Stimulated activated naive CD8-positive, alpha-beta T cell treated with anti-CD3 and anti-CD28 coated beads, Interleukin-15, amount 100 ng/mL, for 72 hours (primary cell): ENCODE data around the gene ZBTB46.

Experiments
- ATAC-seq: fragments of 150-1000 bp; cut with Tn5 transposase; 2 replicates; pipeline ENCODE4 v1.10.0; 2021; ENCODE audit warnings: mild to moderate bottlenecking, moderate library complexity
- DNase-seq, 2 donors: peaks; one replicate each; pipeline ENCODE4 v3.0.0; 2021 to 2022
- H3K27ac Mint-ChIP-seq, 2 donors: one replicate each; pipeline ENCODE4 v1.8.0; 2022; ENCODE audit warnings: mild to moderate bottlenecking in 2 of 2, mixed read lengths in 2 of 2, moderate library complexity in 2 of 2
- H3K27me3 Mint-ChIP-seq: one replicate; pipeline ENCODE4 v1.8.0; 2022; ENCODE audit warnings: mixed read lengths
- H3K4me1 Mint-ChIP-seq: one replicate; pipeline ENCODE4 v1.8.0; 2022; ENCODE audit warnings: mild to moderate bottlenecking, mixed read lengths
- H3K4me3 Mint-ChIP-seq, 2 donors: one replicate each; pipeline ENCODE4 v1.8.0; 2022; ENCODE audit warnings: mild to moderate bottlenecking in 2 of 2, mixed read lengths in 2 of 2, moderate library complexity in 1 of 2
- H3K9me3 Mint-ChIP-seq, 2 donors: one replicate each; pipeline ENCODE4 v1.8.0; 2022; ENCODE audit warnings: mixed read lengths in 2 of 2

The ZBTB46 gene

GRCh38 chr20:63740070-63740626 is 90.9 kb downstream of the ZBTB46 start:
- H3K9me3 Mint-ChIP-seq = no peaks in the 10 kb centered on the region
- peak overlapping the region; percentile 39 to 59 for H3K4me3 Mint-ChIP-seq
- H3K27ac Mint-ChIP-seq = no peak overlapping the region
- peak; percentile 5 for ATAC-seq
- peak; percentile 27 to 48 for DNase-seq
- H3K27me3 Mint-ChIP-seq = no peaks in the 10 kb centered on the region
- peaks cover 29% of the 10 kb centered on the region for H3K4me1 Mint-ChIP-seq

- H3K9me3 Mint-ChIP-seq = no peaks in the 10 kb centered on the region
These were observed 91.7 kb downstream of the ZBTB46 start, which contains the start of gene SLC2A4RG for GRCh38 chr20:63739130-63740069. SLC2A4RG (plus strand) TSS chr20:63739776; CDS start chr20:63739913, 137 bp downstream.

DNA sequence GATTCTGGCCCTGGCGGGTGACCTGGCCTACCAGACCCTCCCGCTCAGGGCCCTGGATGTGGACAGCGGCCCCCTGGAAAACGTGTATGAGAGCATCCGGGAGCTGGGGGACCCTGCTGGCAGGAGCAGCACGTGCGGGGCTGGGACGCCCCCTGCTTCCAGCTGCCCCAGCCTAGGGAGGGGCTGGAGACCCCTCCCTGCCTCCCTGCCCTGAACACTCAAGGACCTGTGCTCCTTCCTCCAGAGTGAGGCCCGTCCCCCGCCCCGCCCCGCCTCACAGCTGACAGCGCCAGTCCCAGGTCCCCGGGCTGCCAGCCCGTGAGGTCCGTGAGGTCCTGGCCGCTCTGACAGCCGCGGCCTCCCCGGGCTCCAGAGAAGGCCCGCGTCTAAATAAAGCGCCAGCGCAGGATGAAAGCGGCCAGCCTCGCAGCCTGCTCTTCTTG is 92.4 kb downstream of the ZBTB46 start:
- no peak for ATAC-seq
- Mint-ChIP-seq H3K4me3 (peak overlapping the region; percentile 15 to 66), H3K9me3 (no peaks in the 10 kb centered on the region), H3K27ac (peak overlapping the region in 1 of 2 donors; percentile 76), H3K27me3 (no peaks in the 10 kb centered on the region), H3K4me1 (peaks cover 31% of the 10 kb centered on the region)
- no peak for DNase-seq

More at GRCh38 chr20:63739130-63740069, 91.7 kb downstream of the ZBTB46 start, which contains the start of gene SLC2A4RG:
- ATAC-seq (peak; percentile 53), DNase-seq (peak; percentile 51 to 66)
- Mint-ChIP-seq H3K27ac (peak within 1 kb of the TSS in 1 of 2 donors; percentile 76), H3K27me3 (no peaks in the 10 kb centered on the region), H3K4me1 (peaks cover 31% of the 10 kb centered on the region), H3K4me3 (peak within 1 kb of the TSS; percentile 39 to 66)

GRCh38 chr20:63737945-63738686 is 92.9 kb downstream of the ZBTB46 start:
- Mint-ChIP-seq H3K4me3 (peak overlapping the region; percentile 15 to 66), H3K27me3 (no peaks in the 10 kb centered on the region), H3K4me1 (peaks cover 31% of the 10 kb centered on the region), H3K27ac (peak overlapping the region in 1 of 2 donors; percentile 76), H3K9me3 (no peaks in the 10 kb centered on the region)
- ATAC-seq (peak; percentile 23), DNase-seq (peak in 1 of 2 donors; percentile 31)

DNA sequence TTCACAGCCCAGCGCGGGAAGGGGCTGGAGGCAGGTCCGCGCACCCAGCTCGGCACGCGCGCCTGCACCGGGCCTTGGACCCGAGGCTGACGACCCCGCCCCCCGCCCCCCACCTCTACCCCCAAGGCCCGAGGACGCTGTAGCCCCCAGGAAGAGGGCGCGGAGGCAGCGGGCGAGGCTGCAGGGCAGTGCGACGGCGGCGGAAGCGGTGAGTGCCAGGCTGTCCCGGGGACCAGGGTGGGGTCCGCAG is 93.4 kb downstream of the ZBTB46 start:
- Mint-ChIP-seq H3K9me3 (no peaks in the 10 kb centered on the region), H3K27me3 (no peaks in the 10 kb centered on the region), H3K27ac (no peak overlapping the region), H3K4me1 (peaks cover 31% of the 10 kb centered on the region), H3K4me3 (peak overlapping the region in 1 of 2 donors; percentile 90)
- peak in 1 of 2 donors; percentile 39 for DNase-seq
- peak; percentile 1 for ATAC-seq

DNA sequence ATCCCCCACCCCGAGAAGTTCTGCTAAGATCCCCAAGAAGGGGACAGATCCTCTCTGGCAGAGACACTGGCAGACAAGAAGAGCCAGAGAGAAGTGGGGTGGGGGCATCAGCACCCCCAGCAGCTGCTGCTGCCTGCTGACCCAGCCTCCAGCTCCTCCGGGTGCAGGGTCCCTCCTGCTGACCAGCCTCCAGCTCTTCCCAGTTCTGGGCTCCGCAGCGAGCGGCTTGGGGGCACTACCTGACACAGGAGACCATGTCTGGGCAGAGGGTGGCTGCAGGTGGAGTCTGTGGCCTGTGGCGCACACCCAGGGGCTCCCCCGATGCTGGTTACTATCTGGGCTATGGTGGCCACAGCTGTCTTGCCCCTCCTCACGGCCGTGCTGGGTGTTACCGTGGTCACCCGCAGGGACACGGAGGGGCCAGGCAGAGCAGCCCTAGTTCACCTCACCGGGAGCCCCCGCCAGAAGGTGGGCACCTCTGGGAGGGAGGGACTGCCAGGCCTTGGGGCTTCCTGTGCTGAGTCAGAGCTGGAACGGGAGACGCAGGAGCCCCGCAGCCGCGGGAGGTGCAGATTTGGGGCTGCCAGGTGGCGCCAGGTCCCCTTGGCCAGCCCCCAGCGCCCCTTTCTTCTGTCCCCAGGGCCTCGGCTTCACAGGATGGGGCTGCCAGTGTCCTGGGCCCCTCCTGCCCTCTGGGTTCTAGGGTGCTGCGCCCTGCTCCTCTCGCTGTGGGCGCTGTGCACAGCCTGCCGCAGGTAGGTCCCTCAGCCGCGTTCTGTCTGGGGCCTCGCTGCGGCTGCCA is 94.0 kb downstream of the ZBTB46 start:
- peak; percentile 54 for ATAC-seq
- Mint-ChIP-seq H3K27me3 (no peaks in the 10 kb centered on the region), H3K4me1 (peaks cover 31% of the 10 kb centered on the region), H3K4me3 (peak overlapping the region; percentile 40 to 90), H3K9me3 (no peaks in the 10 kb centered on the region), H3K27ac (no peak overlapping the region)
- DNase-seq = peak; percentile 68 to 74

GRCh38 chr20:63735859-63736718 is 95.0 kb downstream of the ZBTB46 start, which contains the start of gene LIME1:
LIME1 (plus strand) TSS chr20:63736664; CDS start chr20:63737550, 886 bp downstream.
- H3K9me3 Mint-ChIP-seq = no peaks in the 10 kb centered on the region
- H3K27me3 Mint-ChIP-seq = no peaks in the 10 kb centered on the region
- ATAC-seq = peak; percentile 54
- H3K4me1 Mint-ChIP-seq = peaks cover 31% of the 10 kb centered on the region
- peak; percentile 68 for DNase-seq
- peak within 1 kb of the TSS; percentile 40 to 90 for H3K4me3 Mint-ChIP-seq
- peak within 1 kb of the TSS; percentile 38 to 94 for H3K27ac Mint-ChIP-seq

DNA sequence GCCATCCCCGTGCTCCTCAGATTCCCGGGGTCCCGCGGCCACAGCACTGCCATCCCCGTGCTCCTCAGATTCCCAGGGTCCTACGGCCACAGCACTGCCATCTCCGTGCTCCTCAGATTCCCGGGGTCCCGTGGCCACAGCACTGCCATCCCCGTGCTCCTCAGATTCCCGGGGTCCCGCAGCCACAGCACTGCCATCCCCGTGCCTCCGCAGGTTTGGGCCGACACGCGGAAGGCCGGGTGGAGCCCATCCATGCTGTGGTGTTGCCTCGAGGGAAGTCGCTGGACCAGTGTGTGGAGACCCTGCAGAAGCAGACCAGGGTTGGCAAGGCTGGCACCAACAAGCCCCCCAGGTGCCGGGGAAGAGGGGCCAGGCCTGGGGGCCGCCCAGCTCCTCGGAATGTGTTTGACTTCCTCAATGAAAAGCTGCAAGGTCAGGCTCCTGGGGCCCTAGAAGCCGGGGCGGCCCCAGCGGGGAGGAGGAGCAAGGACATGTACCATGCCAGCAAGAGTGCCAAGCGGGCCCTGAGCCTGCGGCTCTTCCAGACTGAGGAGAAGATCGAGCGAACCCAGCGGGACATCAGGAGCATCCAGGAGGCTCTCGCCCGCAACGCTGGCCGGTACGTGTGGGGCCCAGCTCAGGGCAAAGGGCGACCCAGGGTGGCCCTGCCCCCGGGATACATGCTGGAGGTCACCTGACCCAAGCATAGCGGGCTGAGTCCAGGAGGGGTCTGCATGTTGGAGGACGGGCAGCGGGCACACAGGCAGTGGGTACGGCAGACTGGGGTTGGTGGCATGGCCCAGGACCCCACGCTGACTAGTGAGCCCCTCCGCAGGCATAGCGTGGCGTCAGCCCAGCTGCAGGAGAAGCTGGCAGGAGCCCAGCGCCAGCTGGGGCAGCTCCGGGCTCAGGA is 95.9 kb downstream of the ZBTB46 start:
- DNase-seq (no peak), ATAC-seq (no peak)
- Mint-ChIP-seq H3K4me3 (peak overlapping the region in 1 of 2 donors; percentile 90), H3K9me3 (no peaks in the 10 kb centered on the region), H3K27ac (no peak overlapping the region), H3K27me3 (no peaks in the 10 kb centered on the region), H3K4me1 (peaks cover 31% of the 10 kb centered on the region)

DNA sequence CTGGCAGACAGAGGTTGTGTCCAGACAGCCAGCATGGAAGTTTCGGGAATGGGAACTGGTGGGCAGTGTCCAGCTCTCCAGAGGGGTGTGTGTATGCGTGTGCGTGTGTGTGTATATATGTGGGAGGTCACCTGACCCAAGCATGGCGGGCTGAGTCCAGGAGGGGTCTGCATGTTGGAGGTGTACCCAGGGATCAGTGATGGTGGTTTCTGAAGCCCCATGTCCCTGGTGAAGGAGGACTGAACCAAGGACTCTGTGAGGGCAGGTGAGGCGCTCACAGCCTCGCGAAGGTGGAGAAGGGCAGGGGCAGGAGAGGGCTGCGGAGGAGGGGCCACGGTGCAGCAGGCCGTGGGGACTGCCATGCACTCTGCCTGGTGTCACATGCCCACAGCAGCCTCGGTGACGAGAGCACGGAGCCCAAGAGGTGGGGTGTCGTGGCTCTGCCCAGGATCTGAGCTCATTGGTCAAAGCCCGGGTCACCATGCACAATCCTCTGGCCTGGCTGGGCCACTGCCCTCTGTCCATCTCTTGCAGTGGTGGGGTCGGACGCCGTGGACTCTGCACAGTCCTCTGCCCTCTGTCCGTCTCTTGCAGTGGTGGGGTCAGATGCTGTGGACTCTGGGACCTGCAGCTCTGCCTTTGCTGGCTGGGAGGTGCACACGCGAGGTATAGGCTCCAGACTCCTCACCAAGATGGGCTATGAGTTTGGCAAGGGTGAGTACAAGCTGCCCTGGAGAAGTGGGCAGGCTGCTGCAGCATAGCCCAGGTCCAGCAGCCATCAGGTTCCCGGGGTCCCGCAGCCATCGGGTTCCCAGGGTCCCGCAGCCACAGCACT is 96.7 kb downstream of the ZBTB46 start:
- H3K27ac Mint-ChIP-seq = peak overlapping the region in 1 of 2 donors; percentile 58
- H3K4me3 Mint-ChIP-seq = no peak overlapping the region
- no peaks in the 10 kb centered on the region for H3K9me3 Mint-ChIP-seq

DNA sequence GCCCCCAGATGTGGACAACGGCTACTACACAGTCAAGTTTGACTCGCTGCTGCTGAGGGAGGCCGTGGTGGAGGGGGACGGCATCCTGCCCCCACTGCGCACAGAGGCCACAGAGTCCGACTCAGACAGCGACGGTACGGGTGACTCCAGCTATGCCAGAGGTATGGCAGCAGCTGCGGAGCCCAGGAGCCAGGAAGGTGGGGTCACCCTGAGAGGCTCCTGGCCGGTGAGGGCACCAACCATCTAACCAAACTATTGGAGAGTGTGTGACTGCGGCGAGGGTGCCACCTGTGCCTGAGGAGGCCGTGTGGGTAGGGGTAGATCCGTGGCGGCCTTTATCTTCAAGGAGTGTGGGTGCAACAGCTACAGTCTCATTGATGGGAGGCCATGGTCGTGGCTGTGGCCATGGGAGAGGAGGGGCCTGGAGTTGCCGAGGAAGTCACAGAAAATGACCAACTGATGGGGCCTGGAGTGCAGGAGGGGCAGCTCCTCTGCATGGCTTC is 97.4 kb downstream of the ZBTB46 start:
- Mint-ChIP-seq H3K4me3 (no peak overlapping the region), H3K27ac (peak overlapping the region in 1 of 2 donors; percentile 58), H3K4me1 (peaks cover 30% of the 10 kb centered on the region), H3K27me3 (no peaks in the 10 kb centered on the region), H3K9me3 (no peaks in the 10 kb centered on the region)
- ATAC-seq = no peak
- DNase-seq = no peak

More for the DNA sequence above, 96.7 kb downstream of the ZBTB46 start:
- ATAC-seq (no peak), DNase-seq (no peak)
- Mint-ChIP-seq H3K4me1 (peaks cover 31% of the 10 kb centered on the region), H3K27me3 (no peaks in the 10 kb centered on the region)

DNA sequence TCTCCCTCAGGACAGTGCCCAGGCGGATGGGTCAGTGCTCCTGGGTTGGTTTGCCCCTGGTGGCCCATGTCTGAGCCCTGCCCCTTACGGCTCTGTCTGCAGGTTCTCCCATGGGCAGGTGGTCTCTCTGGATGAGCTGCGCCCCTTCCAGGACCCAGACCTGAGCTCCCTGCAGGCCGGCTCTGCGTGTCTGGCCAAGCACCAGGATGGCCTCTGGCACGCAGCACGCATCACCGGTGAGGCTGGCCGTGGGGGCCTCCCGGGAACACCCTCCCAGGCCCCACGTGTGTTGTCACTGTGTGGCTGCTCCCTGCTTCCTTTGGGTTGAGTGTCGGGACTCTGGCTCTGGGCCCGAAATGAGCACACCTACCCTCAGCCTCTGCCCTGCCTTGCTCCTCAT is 97.9 kb downstream of the ZBTB46 start:
- peaks cover 0 to 4% of the 10 kb centered on the region in 2 donors for H3K9me3 Mint-ChIP-seq
- no peaks in the 10 kb centered on the region for H3K27me3 Mint-ChIP-seq
- peaks cover 25% of the 10 kb centered on the region for H3K4me1 Mint-ChIP-seq
- H3K4me3 Mint-ChIP-seq = no peak overlapping the region
- H3K27ac Mint-ChIP-seq = no peak overlapping the region
- no peak for DNase-seq
- ATAC-seq = no peak
